Measurements from ENCODE around the gene PRRC2C. TPM values are rescaled to one million over a fixed set of nuclear protein-coding genes. Genes with fewer than 3 reads are reported as not detected.

The PRRC2C gene
- total RNA-seq, 1 donor from 2014 or later = 37.5 TPM

GRCh38 chr1:171625225-171625624, 139.9 kb downstream of the PRRC2C start:
- no peak for FAIRE-seq
- DNase-seq (ENCODE audit: low spot score in 2 of 2) = no peak

- DNase-seq (ENCODE audit: low spot score in 2 of 2) (no peak), FAIRE-seq (no peak)
Measured at GRCh38 chr1:171627020-171627419, 141.7 kb downstream of the PRRC2C start.

- FAIRE-seq (no peak), DNase-seq (ENCODE audit: low spot score in 2 of 2) (no peak)
Measured at GRCh38 chr1:171628225-171628624, 142.9 kb downstream of the PRRC2C start.

- FAIRE-seq (no peak), DNase-seq (ENCODE audit: low spot score in 2 of 2) (no peak)
Measured at GRCh38 chr1:171635661-171636060, 150.3 kb downstream of the PRRC2C start.

- no peak for DNase-seq (ENCODE audit: low spot score in 2 of 2)
- FAIRE-seq = no peak
Measured at GRCh38 chr1:171636141-171636540, 150.8 kb downstream of the PRRC2C start.

- DNase-seq (ENCODE audit: low spot score in 2 of 2) = no peak
- FAIRE-seq = no peak
Measured at GRCh38 chr1:171637928-171638576, 152.7 kb downstream of the PRRC2C start.

- FAIRE-seq (no peak), DNase-seq (ENCODE audit: low spot score in 2 of 2) (no peak)
Measured at GRCh38 chr1:171640225-171640624, 154.9 kb downstream of the PRRC2C start.

GRCh38 chr1:171641076-171641864, 155.9 kb downstream of the PRRC2C start:
- FAIRE-seq (no peak), DNase-seq (ENCODE audit: low spot score in 2 of 2) (no peak)

- FAIRE-seq = no peak
Measured at GRCh38 chr1:171642197-171642596, 156.9 kb downstream of the PRRC2C start.

More at GRCh38 chr1:171642197-171642596, 156.9 kb downstream of the PRRC2C start:
- DNase-seq (ENCODE audit: low spot score in 2 of 2) = no peak

Small RNA genes within 50 kb of the gene (small RNA-seq; reads per million reads assigned to genes)
- not detected for gene CYCSP53

Other genes starting within 250 kb of the PRRC2C start
- 3.7 TPM for gene FMO1, start 237.0 kb upstream of the PRRC2C start, total RNA-seq
- 0.82 TPM for gene FMO4, start 171.3 kb upstream of the PRRC2C start, total RNA-seq
- gene MYOCOS, start 136.7 kb downstream of the PRRC2C start, total RNA-seq = not detected
- gene MYOC, start 167.2 kb downstream of the PRRC2C start, total RNA-seq = under 0.01 TPM

All from frontal cortex (tissue), 4 donors.